GM19395 (cell line): ENCODE data around the gene MAST1.

ENCODE experiments used
- ATAC-seq: cut with Tn5 transposase; IDR thresholded peaks from one replicate; pipeline ENCODE4 v1.9.1; 2021; ENCODE audit warnings: mild to moderate bottlenecking, moderate library complexity; ENCODE audit not compliant: unreplicated experiment

Gene MAST1

DNA sequence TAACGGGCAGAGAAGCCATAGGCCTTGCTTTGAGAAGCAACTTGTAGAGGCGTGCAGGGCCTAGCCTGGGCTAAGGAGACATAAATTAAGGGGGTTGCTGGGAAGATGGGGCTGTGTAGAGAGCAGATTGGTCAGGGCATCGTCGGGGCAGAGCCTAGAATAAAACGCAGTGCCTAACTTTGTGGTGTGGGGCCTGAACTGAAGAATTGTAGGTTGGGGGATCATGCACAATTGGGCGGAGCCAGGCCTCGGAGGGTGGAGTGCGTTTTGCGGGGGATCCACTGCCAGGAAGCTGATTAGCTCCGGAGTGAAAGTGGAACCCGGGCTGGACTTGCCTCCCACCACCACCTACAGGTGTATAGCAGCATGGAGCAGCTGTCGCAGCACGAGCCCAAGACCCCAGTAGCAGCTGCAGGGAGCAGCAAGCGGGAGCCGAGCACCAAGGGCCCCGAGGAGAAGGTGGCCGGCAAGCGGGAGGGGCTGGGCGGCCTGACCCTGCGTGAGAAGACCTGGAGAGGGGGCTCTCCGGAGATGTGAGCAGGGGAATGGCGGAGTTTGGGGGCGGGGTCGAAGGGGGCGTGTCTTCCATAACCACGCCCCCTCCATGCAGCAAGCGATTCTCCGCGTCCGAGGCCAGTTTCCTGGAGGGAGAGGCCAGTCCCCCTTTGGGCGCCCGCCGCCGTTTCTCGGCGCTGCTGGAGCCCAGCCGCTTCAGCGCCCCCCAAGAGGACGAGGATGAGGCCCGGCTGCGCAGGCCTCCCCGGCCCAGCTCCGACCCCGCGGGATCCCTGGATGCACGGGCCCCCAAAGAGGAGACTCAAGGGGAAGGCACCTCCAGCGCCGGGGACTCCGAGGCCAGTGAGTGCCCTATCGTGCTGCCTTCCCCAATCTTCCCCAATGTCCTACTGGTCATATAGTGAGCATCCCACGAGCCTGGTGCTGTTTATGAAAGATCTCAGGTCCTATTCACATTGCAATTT, 29.1 kb downstream of the MAST1 start:
- ATAC-seq = peak; percentile 57

DNA sequence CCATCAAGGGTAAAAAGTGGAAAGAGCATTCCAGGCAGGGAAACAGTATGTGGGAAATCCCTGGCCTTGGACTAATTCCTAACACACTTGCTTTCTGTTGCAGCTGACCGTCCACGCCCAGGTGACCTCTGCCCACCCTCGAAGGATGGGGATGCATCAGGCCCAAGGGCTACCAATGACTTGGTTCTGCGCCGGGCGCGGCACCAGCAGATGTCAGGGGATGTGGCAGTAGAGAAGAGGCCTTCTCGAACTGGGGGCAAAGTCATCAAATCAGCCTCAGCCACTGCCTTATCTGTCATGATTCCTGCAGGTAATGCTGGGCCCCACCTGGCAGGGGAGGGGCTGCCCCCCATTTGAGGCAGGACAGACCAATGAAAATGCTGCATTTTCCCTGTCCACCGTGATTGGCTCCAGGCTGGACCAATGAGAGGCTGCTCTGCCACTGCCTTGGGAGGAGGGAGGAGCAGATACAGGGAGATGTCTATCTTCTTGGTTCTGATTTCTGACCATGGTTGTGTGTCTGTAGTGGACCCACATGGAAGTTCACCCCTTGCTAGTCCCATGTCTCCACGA, 30.3 kb downstream of the MAST1 start:
- ATAC-seq = no peak

DNA sequence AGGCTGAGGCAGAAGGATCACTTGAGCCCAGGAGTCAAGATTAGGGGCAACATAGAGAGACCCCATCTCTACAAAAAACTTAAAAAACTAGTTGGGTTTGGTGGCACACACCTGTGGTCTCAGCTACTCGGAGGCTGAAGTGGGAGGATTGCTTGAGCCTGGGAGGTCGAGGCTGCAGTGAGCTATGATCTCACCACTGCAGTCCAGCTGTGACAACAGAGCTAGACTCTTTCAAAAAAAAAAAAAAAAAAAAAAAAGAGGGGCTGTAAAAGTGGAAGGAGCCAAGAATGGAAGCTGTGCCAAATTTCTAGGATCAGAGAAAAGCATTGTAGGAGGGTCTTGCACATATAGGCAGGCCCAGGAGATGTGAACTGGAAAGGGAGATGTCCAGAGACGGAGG, 33.4 kb downstream of the MAST1 start:
- no peak for ATAC-seq

DNA sequence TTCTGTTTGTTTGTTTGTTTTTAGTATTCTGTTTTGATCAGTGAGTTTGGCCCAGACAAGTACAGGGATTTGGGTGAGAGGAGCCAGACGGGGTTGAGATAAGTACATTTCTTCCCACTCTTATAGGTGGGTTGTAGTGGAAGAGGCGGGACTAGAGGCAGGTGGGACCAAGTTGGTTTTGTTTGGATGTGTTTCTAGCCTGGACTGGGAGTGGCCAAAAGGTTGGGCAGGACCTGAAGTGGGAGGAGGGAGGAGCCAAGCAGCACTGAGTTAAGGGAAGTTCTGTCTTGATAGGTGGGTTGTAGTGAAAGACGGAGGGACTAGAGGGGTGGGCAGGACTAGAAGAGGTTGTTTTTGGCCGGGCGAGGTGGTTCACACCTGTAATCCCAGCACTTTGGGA, 33.9 kb downstream of the MAST1 start:
- no peak for ATAC-seq

DNA sequence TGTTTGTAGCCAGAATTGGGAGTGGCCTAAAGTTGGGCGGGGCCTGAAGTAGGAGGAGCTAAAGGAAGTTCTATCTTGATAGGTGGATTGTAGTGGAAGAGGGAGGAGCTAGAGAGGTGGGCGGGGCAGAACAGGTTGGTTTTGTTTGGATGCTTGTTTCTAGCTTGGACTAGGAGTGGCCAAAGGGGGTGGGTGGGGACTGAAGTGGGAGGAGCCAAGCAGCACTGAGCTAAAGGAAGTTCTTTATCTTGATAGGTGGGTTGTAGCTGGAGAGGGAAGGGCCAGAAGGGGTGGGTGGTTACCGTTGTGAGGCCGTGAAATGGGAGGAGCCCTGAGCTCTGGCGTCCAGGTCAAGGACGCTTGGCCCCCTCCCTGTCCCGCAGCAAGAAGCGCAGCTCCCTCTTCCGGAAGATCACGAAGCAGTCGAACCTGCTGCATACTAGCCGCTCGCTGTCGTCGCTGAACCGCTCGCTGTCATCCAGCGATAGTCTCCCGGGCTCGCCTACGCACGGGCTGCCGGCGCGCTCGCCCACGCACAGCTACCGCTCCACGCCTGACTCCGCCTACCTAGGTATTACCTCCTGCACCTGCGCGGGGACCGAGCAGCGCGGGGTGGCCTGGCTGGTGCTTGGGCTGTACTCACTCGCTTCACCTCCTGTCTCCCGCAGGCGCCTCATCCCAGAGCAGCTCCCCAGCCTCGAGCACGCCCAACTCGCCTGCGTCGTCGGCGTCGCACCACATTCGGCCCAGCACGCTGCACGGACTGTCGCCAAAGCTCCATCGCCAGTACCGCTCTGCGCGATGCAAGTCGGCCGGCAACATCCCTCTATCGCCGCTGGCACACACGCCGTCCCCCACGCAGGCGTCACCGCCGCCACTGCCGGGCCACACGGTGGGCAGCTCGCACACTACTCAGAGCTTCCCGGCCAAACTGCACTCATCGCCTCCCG, 34.9 kb downstream of the MAST1 start:
- ATAC-seq = no peak

DNA sequence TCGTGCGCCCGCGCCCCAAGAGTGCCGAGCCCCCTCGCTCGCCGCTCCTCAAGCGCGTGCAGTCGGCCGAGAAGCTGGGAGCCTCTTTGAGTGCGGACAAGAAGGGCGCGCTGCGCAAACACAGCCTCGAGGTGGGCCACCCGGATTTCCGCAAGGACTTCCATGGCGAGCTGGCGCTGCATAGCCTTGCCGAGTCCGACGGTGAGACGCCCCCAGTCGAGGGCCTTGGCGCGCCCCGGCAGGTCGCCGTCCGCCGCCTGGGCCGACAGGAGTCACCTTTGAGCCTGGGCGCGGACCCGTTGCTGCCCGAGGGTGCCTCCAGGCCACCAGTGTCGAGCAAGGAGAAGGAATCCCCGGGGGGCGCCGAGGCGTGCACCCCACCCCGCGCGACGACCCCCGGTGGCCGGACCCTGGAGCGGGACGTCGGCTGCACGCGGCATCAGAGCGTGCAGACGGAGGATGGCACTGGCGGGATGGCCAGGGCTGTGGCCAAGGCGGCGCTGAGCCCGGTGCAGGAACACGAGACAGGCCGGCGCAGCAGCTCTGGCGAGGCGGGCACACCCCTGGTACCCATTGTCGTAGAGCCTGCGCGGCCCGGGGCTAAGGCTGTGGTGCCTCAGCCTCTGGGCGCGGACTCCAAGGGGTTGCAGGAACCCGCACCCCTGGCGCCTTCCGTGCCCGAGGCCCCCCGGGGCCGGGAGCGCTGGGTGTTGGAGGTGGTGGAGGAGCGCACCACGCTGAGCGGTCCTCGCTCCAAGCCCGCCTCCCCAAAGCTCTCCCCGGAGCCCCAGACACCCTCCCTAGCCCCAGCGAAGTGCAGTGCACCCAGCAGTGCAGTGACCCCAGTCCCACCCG, 35.8 kb downstream of the MAST1 start:
- no peak for ATAC-seq

DNA sequence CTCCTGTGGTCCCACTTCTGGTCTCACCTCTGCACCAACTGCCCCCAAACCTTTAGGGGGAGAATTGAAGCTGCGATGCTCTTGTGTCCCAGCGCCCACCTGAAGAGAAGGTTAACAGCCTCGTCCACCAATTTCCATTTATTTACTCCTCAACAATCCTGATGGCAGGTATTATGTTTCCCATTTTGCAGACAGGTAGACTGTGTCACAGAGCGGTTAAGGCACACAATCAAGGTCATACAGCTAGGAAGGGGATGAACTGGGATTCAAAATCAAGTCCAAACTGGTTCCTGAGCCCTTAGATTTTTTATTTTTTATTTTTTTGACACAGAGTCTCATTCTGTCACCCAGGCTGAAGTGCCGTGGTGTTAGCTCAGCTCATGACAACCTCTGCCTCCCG, 36.8 kb downstream of the MAST1 start:
- no peak for ATAC-seq

DNA sequence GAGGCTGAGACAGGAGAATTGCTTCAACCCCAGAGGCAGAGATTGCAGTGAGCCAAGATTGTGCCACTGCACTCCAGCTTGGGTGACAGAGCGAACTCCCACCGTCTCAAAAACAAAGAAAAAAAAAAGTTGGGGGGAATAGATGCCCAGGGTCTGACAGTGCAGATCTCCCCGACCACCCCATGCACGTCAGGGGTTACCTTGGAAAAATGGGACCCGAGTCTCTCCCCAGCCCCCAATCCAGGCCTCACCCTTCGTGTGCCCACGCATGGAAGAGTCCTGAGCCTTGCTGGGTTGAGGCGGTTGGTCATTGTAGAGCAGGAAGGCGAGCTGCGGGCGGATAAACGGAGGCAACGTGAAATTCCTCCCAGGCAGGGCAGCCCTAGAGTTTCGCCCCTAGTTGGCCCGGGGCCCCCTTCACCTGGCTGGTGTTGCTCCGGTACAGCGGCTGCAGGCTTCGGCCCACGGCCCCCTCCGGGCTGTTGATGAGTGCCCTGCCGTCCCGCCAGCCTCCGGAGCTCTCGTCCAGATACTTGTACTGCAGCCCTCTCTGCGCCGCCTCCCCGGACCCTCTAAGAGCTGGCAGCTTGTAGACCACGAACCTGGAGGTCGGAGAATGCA, 42.3 kb downstream of the MAST1 start:
- ATAC-seq = peak; percentile 16

DNA sequence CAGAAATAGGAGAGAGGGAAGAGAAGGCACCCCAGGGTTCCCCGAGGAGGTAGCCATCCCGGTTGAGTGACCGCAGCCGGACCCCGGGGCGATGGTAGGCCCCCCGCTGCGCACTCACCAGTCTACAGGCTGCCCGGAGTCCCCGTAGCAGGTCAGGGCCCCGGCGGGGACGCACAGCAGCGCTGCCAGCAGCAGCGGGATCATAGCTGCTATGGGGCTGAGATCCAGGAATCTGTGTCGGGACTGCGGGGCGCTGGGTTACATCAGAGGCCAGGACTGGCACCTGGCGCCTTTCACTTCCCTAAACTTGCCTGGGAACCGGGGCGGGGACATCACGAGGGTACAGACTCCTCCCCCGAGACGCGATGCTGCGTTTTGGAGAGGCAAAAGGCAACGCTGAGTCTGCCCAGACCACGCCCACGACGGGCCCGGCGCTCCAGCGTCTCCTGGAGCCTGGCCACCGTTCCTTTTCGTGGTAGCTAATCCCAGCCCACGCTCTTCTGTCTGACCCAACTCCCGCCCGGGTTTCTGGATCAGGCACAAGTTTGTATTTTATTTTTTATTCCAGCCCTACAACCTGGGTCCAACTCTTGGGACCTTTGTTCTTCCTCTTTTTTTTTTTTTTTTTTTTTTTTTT, 43.0 kb downstream of the MAST1 start, which contains the start of gene DNASE2:
Gene DNASE2, minus strand, starts transcription at position 278 of the 637 bp plus-strand sequence. Its CDS starts 74 bp downstream, at position 204.
- ATAC-seq = peak; percentile 83

DNA sequence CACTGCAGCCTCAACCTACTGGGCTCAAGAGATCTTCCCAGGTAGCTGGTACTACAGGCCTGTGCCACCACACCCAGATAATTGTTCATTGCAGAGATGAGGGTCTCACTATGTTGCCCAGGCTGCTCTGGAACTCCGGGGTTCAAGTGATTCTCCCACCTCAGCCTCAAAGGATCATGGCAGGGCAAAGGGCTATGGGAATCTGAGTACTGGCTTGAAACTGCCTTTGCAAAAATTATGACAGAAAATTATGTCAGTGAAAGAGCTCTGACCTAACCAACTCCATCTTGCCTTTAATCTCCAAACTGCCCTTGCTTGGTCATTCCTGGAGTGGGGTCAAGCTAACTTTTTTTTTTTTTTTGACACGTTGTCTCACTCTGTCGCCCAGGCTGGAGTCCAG, 44.3 kb downstream of the MAST1 start:
- ATAC-seq = no peak

DNA sequence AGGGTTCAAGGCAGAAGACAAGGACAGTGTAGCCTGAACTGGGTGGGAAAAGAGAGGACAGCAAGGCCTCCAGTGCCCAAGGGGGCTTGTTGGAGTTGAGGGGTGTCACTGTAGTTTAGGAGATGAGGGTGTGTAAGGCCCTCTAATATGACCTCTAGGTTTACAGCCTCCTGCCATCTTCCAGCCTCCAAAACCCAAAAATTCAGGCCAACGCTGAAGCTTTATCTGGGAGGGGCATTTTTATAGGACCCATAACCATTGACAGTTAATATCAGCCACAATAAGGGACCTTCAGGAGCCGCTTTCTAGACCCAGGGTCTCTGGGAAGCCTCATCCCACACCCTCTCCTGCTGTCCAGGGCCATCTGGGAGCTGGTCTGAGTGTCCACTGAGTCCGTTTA, 45.9 kb downstream of the MAST1 start:
- ATAC-seq = no peak

DNA sequence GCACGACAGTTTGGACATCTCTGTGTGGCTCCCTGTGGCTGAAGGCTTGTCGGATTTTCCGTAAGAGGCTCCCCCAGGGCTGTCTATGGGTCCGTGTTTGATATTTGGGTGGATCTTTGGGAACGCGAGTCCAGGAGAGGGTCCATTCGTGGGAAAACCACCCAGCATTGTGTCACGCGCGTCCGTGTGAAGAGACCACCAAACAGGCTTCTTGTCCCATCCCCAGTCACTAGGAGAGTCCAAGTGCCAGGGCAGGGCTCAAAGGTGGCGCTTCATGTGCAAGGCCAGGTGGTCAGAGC, 46.3 kb downstream of the MAST1 start:
- ATAC-seq = no peak

DNA sequence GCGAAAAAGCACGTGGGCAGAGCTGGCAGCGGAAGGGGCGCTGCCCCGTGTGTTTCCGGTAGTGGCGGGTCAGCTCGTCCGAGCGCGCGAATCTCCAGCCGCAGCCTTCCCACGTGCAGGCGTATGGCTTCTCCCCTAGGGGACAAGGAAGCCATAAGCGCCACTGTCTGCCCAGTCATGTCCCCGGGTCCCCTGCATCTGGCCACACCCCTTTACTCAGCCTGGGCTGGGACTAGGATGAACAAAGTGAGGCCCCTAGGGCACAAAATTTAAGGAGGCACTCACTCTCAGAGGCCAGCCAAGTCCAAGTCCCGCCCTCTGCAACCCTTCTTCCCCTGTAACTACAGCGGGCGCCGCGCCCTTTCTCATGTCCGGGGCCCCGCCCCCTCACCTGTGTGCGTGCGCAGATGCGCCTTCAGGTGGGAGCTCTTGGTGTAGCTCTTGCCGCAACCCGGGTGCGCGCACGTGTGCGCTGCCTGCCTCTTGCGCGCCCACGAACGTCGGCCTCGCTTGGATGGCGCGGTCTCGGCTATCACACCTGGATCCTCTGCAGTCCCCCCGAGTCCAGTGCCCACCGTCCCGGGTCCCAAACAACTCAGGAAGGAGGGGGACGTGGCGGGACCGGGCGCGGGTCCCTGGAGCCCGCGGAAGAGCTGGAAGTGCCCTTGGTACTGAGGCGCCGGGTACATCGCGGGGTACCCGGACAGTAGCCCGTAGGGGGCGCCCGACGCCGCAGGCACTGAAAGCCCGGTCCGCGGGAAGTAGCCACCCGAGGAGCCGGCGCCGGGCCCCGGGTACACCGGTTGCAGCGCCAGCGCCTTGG, 46.8 kb downstream of the MAST1 start:
- ATAC-seq = no peak

DNA sequence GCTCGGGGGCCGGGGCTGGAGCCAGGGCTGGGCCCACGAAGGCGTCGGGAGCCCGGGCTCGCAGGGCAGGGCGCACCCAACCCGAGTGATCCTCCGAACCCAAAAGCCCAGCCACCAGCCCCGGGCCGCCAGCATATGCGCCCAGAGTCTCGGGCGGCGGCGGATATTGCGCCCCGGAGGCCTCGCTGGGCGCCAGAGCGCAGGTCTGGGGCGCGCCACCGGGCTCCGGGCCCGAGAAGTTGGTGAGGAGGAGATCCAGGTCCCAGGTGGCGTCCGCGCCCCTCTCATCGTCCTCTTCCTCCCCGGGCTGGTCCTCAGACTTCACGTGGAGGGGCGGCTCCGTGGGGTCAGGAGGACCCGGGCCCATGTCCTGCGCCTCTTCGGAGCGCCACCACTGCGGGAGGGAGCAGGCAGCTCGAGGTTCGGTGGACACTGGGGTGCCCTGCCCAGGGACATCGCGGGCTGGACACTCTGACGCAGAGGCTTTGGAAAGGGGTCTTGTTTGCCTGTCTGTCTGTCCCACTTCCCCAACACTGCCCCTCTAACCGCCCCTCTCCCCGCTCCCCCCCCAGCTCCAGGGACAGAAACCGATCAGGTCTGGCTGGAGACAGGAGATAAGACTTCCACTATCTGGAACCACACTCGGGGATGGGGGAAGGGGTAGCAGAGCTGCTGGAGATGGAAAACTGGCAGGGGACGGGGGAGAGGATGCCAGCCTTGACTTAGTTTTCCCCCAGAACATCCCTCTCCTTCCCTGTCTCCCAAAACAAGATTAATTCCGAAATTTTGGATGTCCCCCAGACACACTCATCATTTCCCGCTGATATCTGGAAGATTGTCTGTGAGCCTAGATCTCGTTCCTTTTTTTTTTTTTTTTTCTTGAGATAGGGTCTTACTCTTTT, 47.7 kb downstream of the MAST1 start:
- ATAC-seq = no peak

DNA sequence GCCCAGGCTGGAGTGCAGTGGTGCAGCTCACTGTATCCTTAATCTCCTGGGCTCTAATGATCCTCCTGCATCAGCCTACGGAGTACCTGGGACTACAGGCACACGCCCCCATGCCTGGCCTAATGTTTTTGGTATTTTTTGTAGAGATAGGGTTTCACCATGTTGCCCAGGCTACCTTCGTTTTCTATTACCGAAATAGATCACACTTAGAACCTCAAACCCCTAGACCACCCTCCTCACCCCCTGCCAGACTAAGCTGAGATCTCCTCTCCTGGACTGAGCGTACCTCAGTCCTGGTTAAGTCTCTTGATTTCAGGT, 48.3 kb downstream of the MAST1 start:
- ATAC-seq = no peak

DNA sequence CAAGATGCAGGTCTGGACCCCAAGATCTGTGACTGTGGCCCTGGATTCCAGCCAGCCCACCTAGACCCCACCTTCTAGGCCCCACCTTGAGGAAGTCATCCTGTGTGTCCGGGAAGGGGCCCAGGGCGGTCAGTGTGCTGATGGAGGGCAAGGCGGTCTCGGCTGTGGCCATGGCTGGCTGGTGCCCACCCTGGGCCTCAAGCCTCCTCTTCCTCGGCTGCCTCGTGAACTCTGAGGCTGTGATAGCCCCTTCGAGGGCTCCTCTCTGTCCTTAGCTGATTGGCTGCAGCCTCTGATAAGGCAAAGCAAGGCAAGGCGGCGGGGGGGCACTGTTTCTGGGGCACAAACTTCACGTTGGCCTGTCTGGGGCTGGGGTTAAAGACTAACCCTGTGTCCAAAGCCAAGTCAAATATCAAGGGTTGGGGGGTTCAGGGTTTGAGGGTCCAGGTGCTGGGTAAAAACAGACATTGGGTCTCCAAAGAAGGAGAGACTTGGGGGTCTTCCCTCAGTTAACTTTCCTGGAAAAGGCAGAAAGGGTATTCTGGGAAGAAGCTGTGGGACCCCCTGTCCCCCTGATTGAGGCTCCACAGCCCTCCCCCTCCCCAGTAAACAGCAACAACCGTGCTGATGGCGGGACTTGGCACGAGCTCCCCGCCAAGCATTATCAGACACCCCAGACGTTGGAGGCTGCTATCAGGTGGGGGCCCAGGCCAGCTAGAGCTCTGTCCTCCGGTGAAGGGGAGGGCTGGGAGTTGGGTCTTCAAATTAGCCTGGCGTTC, 48.8 kb downstream of the MAST1 start, which contains the start of gene KLF1:
Gene KLF1, minus strand, starts transcription at position 233 of the 779 bp plus-strand sequence. Its CDS starts 61 bp downstream, at position 172.
- no peak for ATAC-seq
